Tibial nerve (tissue), 4 donors: ENCODE data around the gene CARS2. TPM values are rescaled to one million over a fixed set of nuclear protein-coding genes. Genes with fewer than 3 reads are reported as not detected.
"Not testable (repeated sequence)": the region's sequence is repeated elsewhere in the genome, so short reads cannot be mapped to it uniquely, and the experiment has no call there.

Experiments used
- DNase-seq, 2 donors: peaks; one replicate each; pipeline ENCODE4 v3.0.0-alpha.2; 2019; ENCODE audit warnings: low spot score in 2 of 2
- H3K27ac ChIP-seq, 4 donors: fragments of 200-600 bp; sonication (generic) in 3 of 4; one replicate each; pipeline ENCODE4 v1.5.1; 2017 to 2019; ENCODE audit warnings: mild to moderate bottlenecking in 1 of 4
- H3K27me3 ChIP-seq, 2 donors: fragments of 200-600 bp; sonication (generic) in 1 of 2; one replicate each; pipeline versions ENCODE4 v1.5.1 to v1.6.0; 2017 to 2019
- H3K36me3 ChIP-seq, 3 donors: fragments of 200-600 bp; sonication (generic); one replicate each; pipeline ENCODE4 v1.5.1; 2018 to 2019
- H3K4me1 ChIP-seq, 4 donors: fragments of 200-600 bp; sonication (generic) in 3 of 4; one replicate each; pipeline ENCODE4 v1.5.1; 2017 to 2019
- H3K4me3 ChIP-seq, 4 donors: fragments of 200-600 bp; sonication (generic) in 3 of 4; one replicate each; pipeline ENCODE4 v1.5.1; 2017 to 2019; ENCODE audit warnings: mild to moderate bottlenecking in 1 of 4, moderate library complexity in 1 of 4
- H3K9me3 ChIP-seq, 4 donors: fragments of 200-600 bp; sonication (generic) in 3 of 4; one replicate each; pipeline ENCODE4 v1.5.1; 2017 to 2019
- CTCF ChIP-seq, 5 experiments: fragments of 200-600 bp in 3 of 5; fragments of 450-650 bp in 2 of 5; sonication (generic) in 3 of 5; IDR thresholded peaks; one replicate each; pipeline ENCODE4 v1.5.1; 2016 to 2019; ENCODE audit warnings: antibody characterized with exemption in 5 of 5, mild to moderate bottlenecking in 3 of 5, moderate library complexity in 2 of 5
- EP300 ChIP-seq, 2 donors: sonication (generic); formaldehyde crosslinking; IDR thresholded peaks; one replicate each; pipeline ENCODE4 v1.6.1; 2017; ENCODE audit warnings: antibody characterized with exemption in 2 of 2, mild to moderate bottlenecking in 1 of 2
- POLR2A ChIP-seq, 2 donors: fragments of 450-650 bp; IDR thresholded peaks; one replicate each; pipeline ENCODE4 v1.6.1; 2017; ENCODE audit warnings: antibody characterized with exemption in 2 of 2, mild to moderate bottlenecking in 2 of 2, moderate library complexity in 2 of 2
- WGBS, 2 donors: methylation state at CpG; one replicate each; pipeline ENCODE4 v1.1.5; 2018; 5-methylcytosine and 5-hydroxymethylcytosine counted together
- total RNA-seq, 4 donors: library from RNA; depleted of rRNA; stranded (reverse); fragments of >200 nt; gene quantifications; one replicate each; pipeline ENCODE4 v1.1.0, GENCODE V29; 2016

The CARS2 gene
- total RNA-seq, 4 donors from 2014 or later = 33.7 to 68.4 (median 64.3) TPM

- H3K36me3 ChIP-seq = no peaks in the 10 kb centered on the region
- H3K4me3 ChIP-seq = no peak overlapping the region
- no peak for DNase-seq
- no peaks in the 10 kb centered on the region for H3K27me3 ChIP-seq
- no peak overlapping the region for H3K27ac ChIP-seq
- H3K4me1 ChIP-seq = no peaks in the 10 kb centered on the region
- H3K9me3 ChIP-seq = no peaks in the 10 kb centered on the region
- TF ChIP-seq POLR2A (IDR thresholded peaks at IDR 0.05) (no peak), EP300 (IDR thresholded peaks at IDR 0.05) (no peak), CTCF (IDR thresholded peaks at IDR 0.05) (no peak)
Observed at GRCh38 chr13:110737555-110737954, 31.6 kb upstream of the CARS2 start.

- H3K4me1 ChIP-seq = no peaks in the 10 kb centered on the region
- TF ChIP-seq CTCF (IDR thresholded peaks at IDR 0.05) (no peak), EP300 (IDR thresholded peaks at IDR 0.05) (no peak), POLR2A (IDR thresholded peaks at IDR 0.05) (no peak)
- H3K27me3 ChIP-seq = no peaks in the 10 kb centered on the region
- WGBS, 2 donors = 84 to 92% methylated on average over 5 of the region's 5 CpGs
- H3K4me3 ChIP-seq = no peak overlapping the region
- no peak for DNase-seq
- H3K9me3 ChIP-seq = no peaks in the 10 kb centered on the region
- H3K36me3 ChIP-seq = no peaks in the 10 kb centered on the region
- no peak overlapping the region for H3K27ac ChIP-seq
Observed at GRCh38 chr13:110734561-110734960, 28.6 kb upstream of the CARS2 start.

- Histone ChIP-seq H3K27me3 (no peaks in the 10 kb centered on the region), H3K9me3 (no peaks in the 10 kb centered on the region), H3K36me3 (peaks cover 0 to 3% (median 0%) of the 10 kb centered on the region in 3 donors), H3K27ac (no peak overlapping the region), H3K4me1 (no peaks in the 10 kb centered on the region), H3K4me3 (no peak overlapping the region)
- no peak for TF ChIP-seq POLR2A (IDR thresholded peaks at IDR 0.05)
- no peak for TF ChIP-seq CTCF (IDR thresholded peaks at IDR 0.05)
- TF ChIP-seq EP300 (IDR thresholded peaks at IDR 0.05) = no peak
- DNase-seq = no peak
- 91 to 98% methylated on average over 3 of the region's 3 CpGs for WGBS, 2 donors
Observed at GRCh38 chr13:110731072-110731471, 25.2 kb upstream of the CARS2 start.

GRCh38 chr13:110726726-110727125 is 20.8 kb upstream of the CARS2 start:
- DNase-seq = no peak
- 66 to 78% methylated on average over 9 of the region's 9 CpGs for WGBS, 2 donors
- no peaks in the 10 kb centered on the region for H3K9me3 ChIP-seq
- H3K4me3 ChIP-seq = no peak overlapping the region
- peaks cover 0 to 17% (median 2%) of the 10 kb centered on the region in 4 donors for H3K4me1 ChIP-seq
- no peaks in the 10 kb centered on the region for H3K27me3 ChIP-seq
- TF ChIP-seq EP300 (IDR thresholded peaks at IDR 0.05) = no peak
- TF ChIP-seq CTCF (IDR thresholded peaks at IDR 0.05) = no peak
- TF ChIP-seq POLR2A (IDR thresholded peaks at IDR 0.05) = no peak
- H3K36me3 ChIP-seq = peaks cover 0 to 10% (median 0%) of the 10 kb centered on the region in 3 donors
- H3K27ac ChIP-seq = no peak overlapping the region

- not testable (repeated sequence) for DNase-seq, H3K4me3 ChIP-seq
- WGBS, 2 donors = 97 to 98% methylated on average over 6 of the region's 6 CpGs
Observed at GRCh38 chr13:110726153-110726552, 20.2 kb upstream of the CARS2 start.

GRCh38 chr13:110723598-110723997 is 17.7 kb upstream of the CARS2 start:
- no peak for DNase-seq
- Histone ChIP-seq H3K27ac (peak overlapping the region in 1 of 4 donors; percentile 34), H3K36me3 (peaks cover 0 to 35% (median 3%) of the 10 kb centered on the region in 3 donors), H3K27me3 (no peaks in the 10 kb centered on the region), H3K9me3 (no peaks in the 10 kb centered on the region), H3K4me3 (no peak overlapping the region), H3K4me1 (peaks cover 0 to 21% (median 2%) of the 10 kb centered on the region in 4 donors)
- TF ChIP-seq EP300 (IDR thresholded peaks at IDR 0.05) (no peak), CTCF (IDR thresholded peaks at IDR 0.05) (no peak), POLR2A (IDR thresholded peaks at IDR 0.05) (no peak)
- WGBS, 2 donors = 27 to 35% methylated on average over 8 of the region's 8 CpGs

More at GRCh38 chr13:110726153-110726552, 20.2 kb upstream of the CARS2 start:
- H3K27ac ChIP-seq, H3K9me3 ChIP-seq, H3K27me3 ChIP-seq: not testable (repeated sequence)
- peaks cover 0 to 17% (median 2%) of the 10 kb centered on the region in 4 donors for H3K4me1 ChIP-seq
- H3K36me3 ChIP-seq = peaks cover 0 to 13% (median 0%) of the 10 kb centered on the region in 3 donors
